Ishikawa (cell line): ENCODE measurements around the gene CEP295NL.

Source experiments
- CEBPB ChIP-seq: IDR thresholded peaks from 2 replicates; pipeline ENCODE4 v1.6.1; 2012
- CREB1 ChIP-seq: IDR thresholded peaks from 2 replicates; pipeline ENCODE4 v1.6.1; 2012; ENCODE audit warnings: low read depth
- EGR1 ChIP-seq: IDR thresholded peaks from 2 replicates; pipeline ENCODE4 v1.6.1; 2012
- EP300 ChIP-seq: IDR thresholded peaks from 2 replicates; pipeline ENCODE4 v1.6.1; 2012; ENCODE audit warnings: borderline replicate concordance
- FOXM1 ChIP-seq: IDR thresholded peaks from 2 replicates; pipeline ENCODE4 v1.6.1; 2012; ENCODE audit warnings: low read depth, borderline replicate concordance
- NFIC ChIP-seq: IDR thresholded peaks from 2 replicates; pipeline ENCODE4 v1.6.1; 2012
- TAF1 ChIP-seq: IDR thresholded peaks from 2 replicates; pipeline ENCODE4 v1.6.1; 2012; ENCODE audit warnings: low read depth, mild to moderate bottlenecking
- TEAD4 ChIP-seq: IDR thresholded peaks from 2 replicates; pipeline ENCODE4 v1.6.1; 2012
- YY1 ChIP-seq: IDR thresholded peaks from 2 replicates; pipeline ENCODE4 v1.6.1; 2012; ENCODE audit warnings: low read depth
- TF ChIP-seq, protein P1 (sequence below): IDR thresholded peaks from 2 replicates; pipeline ENCODE4 v1.6.1; 2012
- TF ChIP-seq, protein P2 (sequence below): IDR thresholded peaks from 2 replicates; pipeline ENCODE4 v1.6.1; 2012

DNA sequence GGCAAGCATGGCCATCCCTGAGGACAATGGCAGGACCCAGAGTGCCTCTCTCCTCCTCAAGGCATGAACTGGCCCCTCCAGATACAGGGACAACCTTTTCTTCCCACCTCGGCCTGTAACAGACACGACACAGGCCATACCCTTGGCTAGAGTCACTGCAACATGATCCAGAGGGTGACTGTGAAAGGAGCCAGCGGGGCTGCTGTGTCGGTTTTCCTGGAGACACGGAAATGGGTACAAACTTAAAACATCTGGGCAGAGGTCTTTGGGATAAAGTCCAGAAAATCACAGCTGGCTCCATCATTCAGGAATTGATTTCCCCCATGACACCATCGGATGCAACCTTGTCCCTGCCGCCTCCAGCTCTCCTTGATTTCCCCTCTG is 5.3 kb downstream of the CEP295NL start:
- TF ChIP-seq CEBPB (no peak), YY1 (no peak), EP300 (no peak), CREB1 (no peak), TAF1 (no peak), NFIC (no peak), FOXM1 (no peak), EGR1 (no peak), TEAD4 (no peak)
- TF ChIP-seq, protein P1, sequence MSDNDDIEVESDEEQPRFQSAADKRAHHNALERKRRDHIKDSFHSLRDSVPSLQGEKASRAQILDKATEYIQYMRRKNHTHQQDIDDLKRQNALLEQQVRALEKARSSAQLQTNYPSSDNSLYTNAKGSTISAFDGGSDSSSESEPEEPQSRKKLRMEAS = no peak
- TF ChIP-seq, protein P2, sequence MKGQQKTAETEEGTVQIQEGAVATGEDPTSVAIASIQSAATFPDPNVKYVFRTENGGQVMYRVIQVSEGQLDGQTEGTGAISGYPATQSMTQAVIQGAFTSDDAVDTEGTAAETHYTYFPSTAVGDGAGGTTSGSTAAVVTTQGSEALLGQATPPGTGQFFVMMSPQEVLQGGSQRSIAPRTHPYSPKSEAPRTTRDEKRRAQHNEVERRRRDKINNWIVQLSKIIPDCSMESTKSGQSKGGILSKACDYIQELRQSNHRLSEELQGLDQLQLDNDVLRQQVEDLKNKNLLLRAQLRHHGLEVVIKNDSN = no peak
